Activated B cell treated with CpG ODN at 0.5 μM for 24 hours (primary cell): ENCODE measurements around the gene MGAT3. TPM values are rescaled to one million over a fixed set of nuclear protein-coding genes. Genes with fewer than 3 reads are reported as not detected.

ENCODE experiments used
- ATAC-seq: fragments of 200-7000 bp; cut with Tn5 transposase; one replicate; pipeline ENCODE4 v1.10.0; 2021; ENCODE audit warnings: low read depth, mild to moderate bottlenecking, moderate library complexity
- CTCF ChIA-PET: fragments of 350-600 bp; sonication (Branson Sonifier 250); formaldehyde crosslinking; loops from one replicate; lab custom pipeline; 2021; ENCODE audit warnings: antibody characterized with exemption; lab: Charles Lee
- POLR2A ChIA-PET: fragments of 350-600 bp; sonication (Branson Sonifier 250); formaldehyde crosslinking; loops from one replicate; lab custom pipeline; 2021; ENCODE audit warnings: antibody characterized with exemption; lab: Charles Lee
- DNase-seq: peaks from one replicate; pipeline ENCODE4 v3.0.0; 2022
- H3K27ac Mint-ChIP-seq: one replicate; pipeline ENCODE4 v1.8.0; 2020; ENCODE audit warnings: mixed read lengths
- H3K27me3 Mint-ChIP-seq: one replicate; pipeline ENCODE4 v1.8.0; 2021; ENCODE audit warnings: mixed read lengths
- H3K36me3 Mint-ChIP-seq: one replicate; pipeline ENCODE4 v1.8.0; 2021; ENCODE audit warnings: low read depth, mixed read lengths
- H3K4me1 Mint-ChIP-seq: one replicate; pipeline ENCODE4 v1.8.0; 2021; ENCODE audit warnings: mixed read lengths
- H3K4me3 Mint-ChIP-seq: one replicate; pipeline ENCODE4 v1.8.0; 2020; ENCODE audit warnings: mild to moderate bottlenecking, mixed read lengths
- H3K9me3 Mint-ChIP-seq: one replicate; pipeline ENCODE4 v1.8.0; 2020; ENCODE audit warnings: mixed read lengths
- CTCF ChIP-seq: fragments of 200-600 bp; IDR thresholded peaks from one replicate; pipeline ENCODE4 v1.8.0; 2022; ENCODE audit warnings: antibody characterized with exemption, mild to moderate bottlenecking
- intact Hi-C: fragments of 100-400 bp; cut with micrococcal nuclease; formaldehyde crosslinking; loops from one replicate; pipeline ENCODE4 v1.15.1; 2024
- total RNA-seq: library from RNA; stranded (reverse); gene quantifications from 2 replicates; pipeline ENCODE4 v1.2.3, GENCODE V29; 2022

Gene MGAT3
- total RNA-seq, 1 donor from 2014 or later: 43.4 TPM

- Mint-ChIP-seq H3K27me3 (no peaks in the 10 kb centered on the region), H3K9me3 (no peaks in the 10 kb centered on the region), H3K4me3 (no peak overlapping the region), H3K27ac (no peak overlapping the region), H3K36me3 (peaks cover 22% of the 10 kb centered on the region), H3K4me1 (peaks cover 30% of the 10 kb centered on the region)
- DNase-seq (no peak), ATAC-seq (no peak)
- no peak for TF ChIP-seq CTCF
- CTCF ChIA-PET: no interaction called here
- POLR2A ChIA-PET: interaction anchor here (0.5 to 1.1 kb wide), 3 partner anchors 30 to 245 kb away, joined by 3 to 7 read pairs (median 5); no protein-coding TSS in a partner anchor
- intact Hi-C loops: no loop called here
These were observed 19.1 kb downstream of the MGAT3 start for GRCh38 chr22:39475902-39476301.

GRCh38 chr22:39476664-39477063 is 19.9 kb downstream of the MGAT3 start:
- intact Hi-C loops: no loop called here
- CTCF ChIA-PET: no interaction called here
- ATAC-seq (no peak), DNase-seq (no peak)
- Mint-ChIP-seq H3K4me1 (peaks cover 23% of the 10 kb centered on the region), H3K9me3 (no peaks in the 10 kb centered on the region), H3K27ac (no peak overlapping the region), H3K27me3 (no peaks in the 10 kb centered on the region), H3K4me3 (no peak overlapping the region), H3K36me3 (peaks cover 24% of the 10 kb centered on the region)
- TF ChIP-seq CTCF: no peak
- POLR2A ChIA-PET: no interaction called here

- DNase-seq (no peak), ATAC-seq (no peak)
- Mint-ChIP-seq H3K4me1 (peaks cover 14% of the 10 kb centered on the region), H3K9me3 (no peaks in the 10 kb centered on the region), H3K27me3 (no peaks in the 10 kb centered on the region), H3K27ac (no peak overlapping the region), H3K4me3 (no peak overlapping the region), H3K36me3 (peaks cover 28% of the 10 kb centered on the region)
- no peak for TF ChIP-seq CTCF
- intact Hi-C loops: no loop called here
- CTCF ChIA-PET: no interaction called here
- POLR2A ChIA-PET: interaction anchor here (0.9 kb wide), 1 partner anchor 12 kb away, joined by 3 read pairs; no protein-coding TSS in a partner anchor
These were observed 20.7 kb downstream of the MGAT3 start for GRCh38 chr22:39477542-39477941.

- no peak for DNase-seq
These were observed 21.6 kb downstream of the MGAT3 start for GRCh38 chr22:39478441-39478850.

DNA sequence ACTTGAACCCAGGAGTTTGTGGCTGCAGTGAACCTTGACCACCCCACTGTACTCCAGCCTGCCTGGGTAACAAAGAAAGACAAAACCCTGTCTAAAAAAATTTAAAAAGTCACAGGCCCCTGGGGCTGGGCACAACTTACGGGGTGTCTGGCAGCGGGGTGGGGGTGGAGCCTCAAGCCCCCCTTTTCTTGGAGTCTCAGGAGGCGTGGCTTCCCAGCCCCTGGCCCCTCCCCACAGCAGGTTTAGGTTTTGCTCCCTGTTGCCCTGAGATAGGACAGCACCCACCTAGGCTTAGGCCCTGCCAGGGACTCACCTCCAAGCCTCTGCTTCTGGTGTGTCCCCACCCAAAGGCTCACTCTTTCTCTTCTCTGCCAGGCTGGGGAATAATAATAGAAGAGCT is 22.4 kb downstream of the MGAT3 start:
- ChIA-PET POLR2A (no interaction called here), CTCF (interaction anchor here (1.4 to 2.8 kb wide), 2 partner anchors 14 to 17 kb away, joined by 5 to 12 read pairs; no protein-coding TSS in a partner anchor)
- no peak overlapping the region for H3K27ac Mint-ChIP-seq
- H3K27me3 Mint-ChIP-seq: no peaks in the 10 kb centered on the region
- no peak overlapping the region for H3K4me3 Mint-ChIP-seq
- intact Hi-C loops: no loop called here
- H3K36me3 Mint-ChIP-seq: peaks cover 26% of the 10 kb centered on the region
- ATAC-seq (no peak), DNase-seq (no peak)
- H3K9me3 Mint-ChIP-seq: no peaks in the 10 kb centered on the region
- TF ChIP-seq CTCF: no peak
- peaks cover 4% of the 10 kb centered on the region for H3K4me1 Mint-ChIP-seq

More at GRCh38 chr22:39478441-39478850, 21.6 kb downstream of the MGAT3 start:
- H3K9me3 Mint-ChIP-seq: no peaks in the 10 kb centered on the region
- intact Hi-C loops: no loop called here
- no peak overlapping the region for H3K27ac Mint-ChIP-seq
- no peak for ATAC-seq
- CTCF ChIA-PET: interaction anchor here (2.8 kb wide), 1 partner anchor 15 kb away, joined by 12 read pairs; no protein-coding TSS in a partner anchor
- peaks cover 5% of the 10 kb centered on the region for H3K4me1 Mint-ChIP-seq
- H3K27me3 Mint-ChIP-seq: no peaks in the 10 kb centered on the region
- no peak overlapping the region for H3K4me3 Mint-ChIP-seq
- H3K36me3 Mint-ChIP-seq: peaks cover 26% of the 10 kb centered on the region
- no peak for TF ChIP-seq CTCF
- POLR2A ChIA-PET: interaction anchor here (0.5 to 0.9 kb wide), 4 partner anchors 11 to 159 kb away, joined by 3 to 4 read pairs (median 3); partner anchors contain the start of genes ATF4 and RPL3
